A673 (cell line): ENCODE results near the gene WASF2. TPM values are rescaled to one million over a fixed set of nuclear protein-coding genes. Genes with fewer than 3 reads are reported as not detected.
A peak's percentile ranks its signal among the peaks of the same experiment; 100 is the strongest.
"Not testable (repeated sequence)": the region's sequence is repeated elsewhere in the genome, so short reads cannot be mapped to it uniquely, and the experiment has no call there.

ENCODE experiments used
- BruUV-seq: library from RNA; stranded (reverse); fragments of 400-500 nt; replicated peaks from 2 replicates; lab custom pipeline; 2021; lab: Mats Ljungman, UMichigan
- CTCF ChIA-PET: fragments of 300-600 bp; sonication (Branson Sonifier 250); formaldehyde crosslinking; loops from one replicate; lab custom pipeline; 2022; ENCODE audit warnings: antibody characterized with exemption; lab: Charles Lee
- POLR2A ChIA-PET: fragments of 300-600 bp; sonication (Branson Sonifier 250); formaldehyde crosslinking; loops from one replicate; lab custom pipeline; 2022; ENCODE audit warnings: antibody characterized with exemption; ENCODE audit not compliant: low non-redundant PET; lab: Charles Lee
- DNase-seq: peaks from one replicate; pipeline ENCODE4 v3.0.0-alpha.2; 2015; ENCODE audit warnings: low spot score
- H3K27ac ChIP-seq: fragments of 200-600 bp; sonication (generic); 2 replicates; pipeline ENCODE4 v1.5.1; 2016; ENCODE audit warnings: mixed run types, low read depth, mild to moderate bottlenecking, mixed read lengths, antibody characterized with exemption, low read length; ENCODE audit not compliant: poor library complexity, severe bottlenecking
- H3K27me3 ChIP-seq: fragments of 200-600 bp; sonication (generic); replicated peaks from 2 replicates; pipeline ENCODE4 v1.6.1; 2017; ENCODE audit warnings: mixed run types, low read depth, mild to moderate bottlenecking, mixed read lengths, antibody characterized with exemption, low read length; ENCODE audit not compliant: insufficient read depth, poor library complexity
- H3K36me3 ChIP-seq: fragments of 200-600 bp; sonication (generic); 2 replicates; pipeline ENCODE4 v1.6.1; 2016; ENCODE audit warnings: mixed run types, mild to moderate bottlenecking, mixed read lengths, antibody characterized with exemption, low read length; ENCODE audit not compliant: insufficient read depth, poor library complexity, severe bottlenecking
- H3K4me1 ChIP-seq: fragments of 200-600 bp; sonication (generic); 2 replicates; pipeline ENCODE4 v1.6.1; 2017; ENCODE audit warnings: mixed run types, mild to moderate bottlenecking, mixed read lengths, antibody characterized with exemption, low read length; ENCODE audit not compliant: insufficient read depth, poor library complexity, severe bottlenecking
- H3K4me3 ChIP-seq: fragments of 200-600 bp; sonication (generic); 2 replicates; pipeline ENCODE4 v1.5.1; 2016; ENCODE audit warnings: low read depth, mixed run types, mild to moderate bottlenecking, mixed read lengths, low read length; ENCODE audit not compliant: poor library complexity, severe bottlenecking
- H3K9me3 ChIP-seq: fragments of 200-600 bp; sonication (generic); 2 replicates; pipeline ENCODE4 v1.6.1; 2016; ENCODE audit warnings: mixed run types, low read depth, mild to moderate bottlenecking, mixed read lengths, antibody characterized with exemption, low read length; ENCODE audit not compliant: poor library complexity, severe bottlenecking
- EZH2 ChIP-seq: fragments of 200-600 bp; sonication (generic); IDR thresholded peaks from 2 replicates; pipeline ENCODE4 v1.6.1; 2017; ENCODE audit warnings: borderline replicate concordance, low read depth, mild to moderate bottlenecking, mixed read lengths, antibody characterized with exemption, low read length; ENCODE audit not compliant: poor library complexity, severe bottlenecking
- intact Hi-C: fragments of 100-400 bp; cut with micrococcal nuclease; formaldehyde crosslinking; loops from one replicate; pipeline ENCODE4 v1.10.0; 2022; ENCODE audit not compliant: unreplicated experiment
- total RNA-seq: library from RNA; stranded (reverse); gene quantifications from 2 replicates; pipeline ENCODE4 v1.2.3, GENCODE V29; 2021
- TF ChIP-seq, protein P1 (sequence below): fragments of 300-800, 200-600 bp; sonication (generic); conservative IDR thresholded peaks from 2 replicates; pipeline ENCODE4 v1.5.1; 2017; ENCODE audit warnings: low read depth, mild to moderate bottlenecking, antibody characterized with exemption, low read length, moderate library complexity, mixed read lengths

WASF2 gene
- total RNA-seq, 1 experiment from 2014 or later = 133 TPM

DNA sequence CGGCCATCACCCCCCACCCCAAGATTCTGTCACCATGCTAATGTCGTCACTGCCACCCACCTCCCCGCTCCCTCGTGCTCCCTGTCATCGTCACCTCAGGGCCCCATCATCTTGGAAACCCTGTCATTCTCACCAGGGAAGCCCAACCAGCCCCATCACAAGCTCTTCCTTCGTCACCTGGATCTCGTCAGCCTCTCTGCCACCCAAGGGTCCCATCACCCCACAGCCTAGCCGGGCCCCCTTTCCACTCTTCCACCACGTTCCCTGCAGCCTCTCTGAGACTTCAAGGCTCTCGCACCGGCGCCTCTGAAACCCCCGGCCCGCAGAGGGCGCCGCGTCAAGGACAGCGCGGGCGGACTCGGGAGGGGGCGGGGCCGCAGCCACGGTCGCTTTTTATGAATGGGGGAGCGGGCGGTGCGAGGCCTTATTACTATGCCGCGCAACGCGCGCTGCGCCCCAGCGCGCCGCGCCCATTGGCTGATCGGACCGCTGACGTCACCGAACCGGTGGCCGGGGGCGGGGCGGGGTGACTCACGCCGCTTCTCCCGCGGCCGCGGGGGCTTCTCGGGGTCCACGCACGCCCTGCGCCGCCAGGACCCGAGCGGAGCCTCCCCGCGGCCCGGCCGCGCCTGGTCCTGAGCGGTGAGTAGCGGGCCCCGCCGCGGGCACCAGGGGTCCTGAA, 97.7 kb downstream of the WASF2 start, which contains the start of gene GPR3:
TSS of gene GPR3 (plus strand) at position 527 of the 682 bp plus-strand sequence. CDS start 1,177 bp downstream, outside the sequence.
- H3K4me1 ChIP-seq = peaks cover 12% of the 10 kb centered on the region
- no TSS peak for BruUV-seq
- H3K9me3 ChIP-seq = no peaks in the 10 kb centered on the region
- intact Hi-C loops = loop anchor here (1.0 to 5.0 kb wide), 3 partner anchors 214 to 350 kb away; no protein-coding TSS in a partner anchor
- DNase-seq = peak; percentile 96
- CTCF ChIA-PET = interaction anchor here (0.7 kb wide), 1 partner anchor 27 kb away, joined by 11 read pairs; no protein-coding TSS in a partner anchor
- peak within 1 kb of the TSS; percentile 81 for H3K4me3 ChIP-seq
- H3K27ac ChIP-seq = peak within 1 kb of the TSS; percentile 80
- no peaks in the 10 kb centered on the region for H3K27me3 ChIP-seq
- POLR2A ChIA-PET = no interaction called here
- TF ChIP-seq, protein P1, sequence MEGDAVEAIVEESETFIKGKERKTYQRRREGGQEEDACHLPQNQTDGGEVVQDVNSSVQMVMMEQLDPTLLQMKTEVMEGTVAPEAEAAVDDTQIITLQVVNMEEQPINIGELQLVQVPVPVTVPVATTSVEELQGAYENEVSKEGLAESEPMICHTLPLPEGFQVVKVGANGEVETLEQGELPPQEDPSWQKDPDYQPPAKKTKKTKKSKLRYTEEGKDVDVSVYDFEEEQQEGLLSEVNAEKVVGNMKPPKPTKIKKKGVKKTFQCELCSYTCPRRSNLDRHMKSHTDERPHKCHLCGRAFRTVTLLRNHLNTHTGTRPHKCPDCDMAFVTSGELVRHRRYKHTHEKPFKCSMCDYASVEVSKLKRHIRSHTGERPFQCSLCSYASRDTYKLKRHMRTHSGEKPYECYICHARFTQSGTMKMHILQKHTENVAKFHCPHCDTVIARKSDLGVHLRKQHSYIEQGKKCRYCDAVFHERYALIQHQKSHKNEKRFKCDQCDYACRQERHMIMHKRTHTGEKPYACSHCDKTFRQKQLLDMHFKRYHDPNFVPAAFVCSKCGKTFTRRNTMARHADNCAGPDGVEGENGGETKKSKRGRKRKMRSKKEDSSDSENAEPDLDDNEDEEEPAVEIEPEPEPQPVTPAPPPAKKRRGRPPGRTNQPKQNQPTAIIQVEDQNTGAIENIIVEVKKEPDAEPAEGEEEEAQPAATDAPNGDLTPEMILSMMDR = peak; percentile 82
- TF ChIP-seq EZH2 = no peak
- H3K36me3 ChIP-seq = no peaks in the 10 kb centered on the region

DNA sequence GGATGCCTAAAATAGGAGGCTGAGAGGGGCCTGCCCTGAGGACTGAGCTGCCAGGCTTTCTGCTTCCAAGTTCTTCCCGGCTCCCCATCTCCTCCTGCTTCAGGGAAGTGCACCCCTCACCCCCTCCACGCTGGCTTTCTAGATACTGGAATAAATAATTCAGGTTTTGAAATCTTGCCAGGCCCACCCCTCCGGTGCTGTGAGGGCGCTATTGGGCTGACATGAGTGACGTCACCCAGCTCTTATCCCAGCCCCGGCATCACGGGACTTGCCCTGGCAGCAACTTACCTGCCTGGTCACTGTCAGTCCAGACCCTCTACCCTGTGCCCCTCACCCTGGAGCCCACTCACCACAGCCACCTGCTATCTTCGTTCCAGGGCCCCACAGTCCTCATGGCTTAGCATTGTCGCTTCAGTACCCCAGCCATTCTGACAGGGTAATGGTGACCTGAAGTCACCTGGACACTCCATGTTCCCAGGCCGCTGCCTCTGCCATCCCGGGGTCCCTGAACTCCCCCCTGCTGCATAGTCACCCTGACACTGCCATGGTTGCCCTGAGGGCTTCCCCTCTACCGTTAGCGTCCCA, 98.4 kb downstream of the WASF2 start:
- intact Hi-C loops = loop anchor here (1.0 to 5.0 kb wide), 3 partner anchors 215 to 349 kb away; no protein-coding TSS in a partner anchor
- TF ChIP-seq, protein P1 = no peak; the same call in 1 of the 2 replicates
- TF ChIP-seq EZH2 = no peak
- ChIA-PET POLR2A (no interaction called here), CTCF (interaction anchor here (0.6 to 1.0 kb wide), 5 partner anchors 26 to 346 kb away, joined by 3 to 11 read pairs (median 5); partner anchors contain the start of gene AHDC1)
- H3K4me3 ChIP-seq = peak overlapping the region; percentile 81
- no TSS peak for BruUV-seq
- H3K9me3 ChIP-seq = no peaks in the 10 kb centered on the region
- H3K36me3 ChIP-seq = no peaks in the 10 kb centered on the region
- H3K4me1 ChIP-seq = peaks cover 12% of the 10 kb centered on the region
- peak; percentile 67 for DNase-seq
- H3K27ac ChIP-seq = no peak overlapping the region
- no peaks in the 10 kb centered on the region for H3K27me3 ChIP-seq

DNA sequence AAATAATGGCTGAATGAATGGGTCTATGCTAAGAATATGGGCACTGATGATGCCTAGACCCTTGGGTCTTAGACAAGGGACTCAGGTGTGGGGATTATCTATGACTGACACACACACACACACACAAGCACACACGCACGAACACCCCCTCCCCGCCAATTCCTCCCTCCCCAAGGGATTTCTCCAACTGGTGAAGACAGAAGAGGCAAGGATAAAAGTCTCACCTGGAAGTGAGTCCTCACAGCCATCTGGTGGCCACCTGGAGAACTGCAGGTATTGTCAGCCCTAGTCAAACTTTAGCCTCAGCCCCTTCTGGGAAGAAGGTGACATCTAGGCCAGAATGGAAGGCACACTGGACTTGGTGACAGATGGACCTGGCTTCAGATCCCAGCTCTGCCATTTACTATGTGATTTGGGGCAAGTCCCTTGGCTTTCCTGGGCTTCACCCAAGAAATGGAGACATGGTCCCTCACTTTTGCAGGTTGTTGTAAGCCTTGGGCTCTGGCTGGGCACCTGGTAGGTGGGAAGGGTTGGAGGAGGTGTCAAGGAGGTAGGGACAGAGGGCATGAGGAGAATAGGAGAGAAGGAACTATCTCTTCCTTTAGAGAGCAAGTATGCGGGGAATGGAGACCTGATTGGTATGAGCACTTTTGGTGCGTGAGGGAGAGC, 101.5 kb downstream of the WASF2 start:
- H3K27me3 ChIP-seq = no peaks in the 10 kb centered on the region
- H3K9me3 ChIP-seq = no peaks in the 10 kb centered on the region
- TF ChIP-seq, protein P1 = peak; percentile 89
- no peak for TF ChIP-seq EZH2
- no TSS peak for BruUV-seq
- no peak overlapping the region for H3K27ac ChIP-seq
- intact Hi-C loops = loop anchor here (2.0 kb wide), 1 partner anchor 88 kb away; no protein-coding TSS in a partner anchor
- ChIA-PET CTCF (interaction anchor here (1.5 kb wide), 1 partner anchor 344 kb away, joined by 6 read pairs; no protein-coding TSS in a partner anchor), POLR2A (no interaction called here)
- H3K4me3 ChIP-seq = no peak overlapping the region
- H3K4me1 ChIP-seq = peaks cover 12% of the 10 kb centered on the region
- DNase-seq = peak; percentile 50
- H3K36me3 ChIP-seq = no peaks in the 10 kb centered on the region

DNA sequence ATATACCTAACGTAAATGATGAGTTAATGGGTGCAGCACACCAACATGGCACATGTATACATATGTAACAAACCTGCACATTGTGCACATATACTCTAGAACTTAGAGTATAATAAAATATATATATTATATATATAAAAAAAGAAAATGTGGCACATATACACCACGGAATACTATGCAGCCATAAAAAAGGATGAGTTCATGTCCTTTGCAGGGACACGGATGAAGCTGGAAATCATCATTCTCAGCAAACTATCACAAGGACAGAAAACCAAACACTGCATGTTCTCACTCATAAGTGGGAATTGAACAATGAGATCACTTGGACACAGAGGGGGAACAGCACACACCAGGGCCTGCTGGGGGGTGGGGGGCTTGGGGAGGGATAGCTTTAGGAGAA, 105.2 kb downstream of the WASF2 start:
- intact Hi-C loops, H3K4me1 ChIP-seq, H3K27ac ChIP-seq, H3K27me3 ChIP-seq, H3K36me3 ChIP-seq, H3K9me3 ChIP-seq, DNase-seq, CTCF ChIA-PET, POLR2A ChIA-PET, BruUV-seq, H3K4me3 ChIP-seq: not testable (repeated sequence)
